Activated CD8-positive, alpha-beta memory T cell treated with anti-CD3 and anti-CD28 coated beads, Interleukin-2, amount 50 U/mL, for 1 hour (primary cell): ENCODE results near the gene SLC25A43.

ENCODE experiments used
- DNase-seq: peaks from one replicate; pipeline ENCODE4 v3.0.0-alpha.2; 2020; ENCODE audit errors: extremely low read depth

SLC25A43 gene

DNA sequence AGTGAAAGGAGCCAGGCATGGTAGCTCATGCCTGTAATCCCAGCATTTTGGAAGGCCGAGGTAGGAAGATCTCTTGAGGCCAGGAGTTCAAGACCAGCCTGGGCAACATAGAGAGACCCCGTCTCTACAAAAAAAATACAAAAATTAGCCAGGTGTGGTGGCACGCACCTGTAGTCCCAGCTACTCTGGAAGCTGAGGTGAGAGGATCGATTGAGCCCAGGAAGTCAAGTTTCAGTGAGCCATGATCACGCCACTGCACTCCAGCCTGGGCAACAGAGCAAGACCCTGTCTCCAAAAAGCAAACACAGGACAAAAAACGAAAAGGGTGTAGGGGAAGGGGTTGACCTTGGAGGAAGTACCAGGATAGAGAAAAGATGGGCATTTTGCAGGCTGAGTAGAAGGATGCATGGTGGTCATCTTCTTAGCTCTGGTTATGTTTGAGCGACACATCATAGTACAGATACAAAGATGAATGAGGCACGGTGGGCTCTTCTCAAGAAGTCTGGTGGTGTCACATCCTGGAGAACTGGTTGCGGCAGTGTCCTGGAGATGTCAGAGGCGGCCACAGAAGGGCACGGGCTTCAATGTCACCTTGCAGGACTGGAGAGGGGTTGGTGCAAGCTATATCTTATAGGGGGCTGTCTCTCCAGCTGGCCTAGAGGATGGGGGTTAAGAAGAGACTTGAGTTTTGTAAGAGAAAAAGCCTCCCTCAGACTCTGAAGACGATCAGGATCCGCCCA is 101.1 kb downstream of the SLC25A43 start:
- DNase-seq, result no peak

DNA sequence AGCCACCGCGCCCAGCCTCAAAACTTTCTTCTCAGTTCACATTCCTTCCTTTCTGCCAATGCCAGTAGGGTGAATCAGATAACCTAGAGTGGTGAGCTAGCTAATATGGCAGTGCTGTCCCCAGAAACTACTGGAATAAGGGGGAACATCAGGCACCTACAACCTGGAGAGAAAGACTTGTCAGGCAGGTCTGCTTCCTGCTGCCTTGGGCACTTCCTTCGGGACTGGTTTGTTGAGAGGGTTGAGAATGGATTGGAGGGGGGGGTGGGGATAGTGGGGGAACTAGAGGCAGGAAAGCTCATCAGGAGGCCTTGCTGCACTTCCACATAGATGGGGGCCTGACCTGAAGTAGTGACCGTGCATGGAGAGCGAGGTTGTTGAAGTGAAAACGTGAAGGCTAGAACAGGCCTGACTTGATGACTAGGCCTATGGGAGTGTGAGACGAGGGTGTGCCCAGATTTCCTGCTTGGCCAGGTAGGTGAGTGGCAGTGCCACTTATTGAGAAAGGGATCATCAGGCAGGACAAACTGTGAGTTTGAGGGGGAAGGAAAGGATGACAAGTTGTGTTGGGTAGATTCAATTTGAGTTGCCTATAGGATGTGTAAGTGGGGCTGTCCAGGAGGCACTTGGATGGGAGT is 102.5 kb downstream of the SLC25A43 start:
- no peak for DNase-seq

DNA sequence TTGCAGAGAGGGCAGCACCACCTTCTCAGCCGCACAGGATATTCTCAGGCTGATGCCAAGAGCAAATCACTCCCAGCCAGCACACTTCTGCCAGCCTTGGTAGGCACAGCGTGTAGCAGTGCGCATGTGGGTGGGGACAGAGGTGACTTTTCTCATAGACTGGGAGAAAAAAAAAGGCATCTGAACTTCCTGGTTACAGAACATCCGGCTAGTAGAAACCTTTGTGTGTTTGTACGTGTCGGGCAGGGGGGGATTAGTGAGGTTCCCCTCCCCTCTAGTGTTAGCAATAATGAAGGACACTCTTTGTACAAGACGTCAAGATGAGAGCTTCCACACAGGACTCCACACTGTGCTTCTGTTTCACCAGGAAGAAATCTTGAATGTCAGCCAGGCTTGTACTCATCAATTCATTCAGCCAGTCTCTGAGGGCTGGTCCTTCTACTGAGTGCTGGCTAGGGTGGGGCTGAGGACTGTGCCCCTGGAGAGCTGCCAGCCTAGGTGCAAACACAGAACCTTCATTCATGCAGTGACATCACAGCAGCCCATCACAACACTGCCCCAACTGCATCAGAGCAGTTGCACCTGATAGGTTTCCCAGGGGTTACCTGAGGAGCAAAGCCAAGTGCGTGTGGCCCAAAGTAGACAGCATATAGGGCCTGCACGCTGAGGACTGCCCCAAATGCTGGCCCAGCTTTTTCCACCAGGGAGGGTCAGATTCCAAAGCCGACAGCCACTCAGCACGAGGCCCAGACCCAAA is 103.8 kb downstream of the SLC25A43 start:
- no peak for DNase-seq

GRCh38 chrX:119503484-119503861 is 104.3 kb downstream of the SLC25A43 start:
- no peak for DNase-seq
